Measurements from ENCODE around the gene TDRD12.

TDRD12 gene

GRCh38 chr19:32868206-32868950 is 148.8 kb downstream of the TDRD12 start:
- no peak for DNase-seq (ENCODE audit: low read depth)

DNA sequence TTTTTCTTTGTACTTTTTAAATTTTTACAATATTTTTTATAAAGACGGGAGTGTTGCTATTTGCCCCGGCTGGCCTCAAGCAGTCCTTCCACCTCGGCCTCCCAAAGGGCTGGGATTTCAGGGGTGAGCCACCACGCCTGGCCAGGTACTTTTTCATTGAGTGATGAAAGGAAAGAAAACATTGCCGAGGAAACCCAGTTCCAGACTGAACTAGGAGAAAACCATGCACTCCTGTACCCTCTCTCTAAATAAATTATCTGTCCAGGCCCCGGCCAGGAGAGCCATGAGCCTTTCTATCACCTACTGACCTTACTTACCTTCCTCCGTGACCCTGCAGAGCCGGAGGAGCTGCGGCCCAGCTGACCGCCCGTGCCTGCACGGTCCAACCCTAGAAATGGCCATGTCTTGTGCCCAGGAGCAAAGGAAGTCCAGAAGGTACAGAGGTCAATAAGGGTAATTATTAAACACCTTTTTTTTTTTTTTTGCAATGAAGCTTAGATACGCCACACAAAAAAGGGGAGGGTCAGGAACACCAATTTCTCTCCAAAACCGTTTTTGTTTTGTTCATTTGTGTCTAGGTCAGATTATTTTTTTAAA is 149.9 kb downstream of the TDRD12 start, which contains the start of gene SLC7A9:
SLC7A9 (minus strand) TSS at position 399 of the 597 bp plus-strand sequence. CDS start 1,233 bp downstream, outside the sequence.
- DNase-seq (ENCODE audit: low read depth), result no peak

DNA sequence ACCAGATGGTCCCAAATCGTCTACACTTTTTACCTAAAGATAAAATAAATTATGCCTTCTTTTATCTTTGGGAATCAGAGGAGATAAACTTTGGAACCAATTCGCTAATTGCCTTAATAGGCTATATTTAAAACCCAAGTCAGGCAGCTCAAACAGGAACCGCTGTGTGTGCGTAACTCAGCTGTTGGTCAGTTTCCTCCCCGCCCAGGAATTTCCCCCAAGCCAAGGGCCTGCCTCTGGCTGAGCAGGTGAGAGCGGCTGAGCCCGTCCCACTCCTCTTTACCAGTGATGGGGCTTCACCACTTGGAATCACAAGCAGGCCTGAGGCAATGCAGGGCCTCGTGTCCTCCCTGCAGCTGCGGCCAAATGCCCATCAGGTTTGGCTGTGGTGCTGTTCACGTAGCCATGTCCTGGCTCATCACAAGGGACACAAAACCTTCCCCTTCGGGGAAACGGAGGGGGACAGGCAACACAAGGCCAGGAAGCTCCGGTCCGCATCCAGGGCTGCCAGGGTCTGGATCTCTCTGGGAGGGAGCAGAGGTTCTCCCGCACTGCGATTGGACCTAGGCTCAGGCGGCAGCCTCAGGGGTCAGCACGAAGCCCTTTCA is 150.5 kb downstream of the TDRD12 start:
- no peak for DNase-seq (ENCODE audit: low read depth)

DNA sequence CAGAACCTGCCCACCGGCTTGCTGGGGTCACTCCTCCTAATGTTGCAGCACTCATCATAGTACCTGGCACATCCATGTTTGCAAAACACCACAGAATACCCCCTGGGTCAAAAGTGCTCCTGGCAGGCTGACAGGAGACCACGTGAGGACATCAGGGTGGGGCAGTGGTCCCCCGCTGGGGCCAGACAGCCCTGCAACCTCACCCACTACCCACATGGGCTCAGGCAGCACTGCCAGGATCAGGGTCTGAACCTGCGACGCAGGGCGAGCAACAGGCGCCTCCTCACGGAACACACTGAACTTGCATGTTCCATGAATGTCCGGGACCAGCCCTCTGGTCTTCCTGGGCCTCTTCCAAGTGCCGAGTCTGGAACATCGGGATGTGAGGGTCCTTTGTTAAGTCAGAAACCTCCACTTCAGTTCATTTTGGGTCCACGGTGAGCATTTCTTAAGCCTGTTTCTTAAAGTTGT is 151.4 kb downstream of the TDRD12 start:
- no peak for DNase-seq (ENCODE audit: low read depth)

DNA sequence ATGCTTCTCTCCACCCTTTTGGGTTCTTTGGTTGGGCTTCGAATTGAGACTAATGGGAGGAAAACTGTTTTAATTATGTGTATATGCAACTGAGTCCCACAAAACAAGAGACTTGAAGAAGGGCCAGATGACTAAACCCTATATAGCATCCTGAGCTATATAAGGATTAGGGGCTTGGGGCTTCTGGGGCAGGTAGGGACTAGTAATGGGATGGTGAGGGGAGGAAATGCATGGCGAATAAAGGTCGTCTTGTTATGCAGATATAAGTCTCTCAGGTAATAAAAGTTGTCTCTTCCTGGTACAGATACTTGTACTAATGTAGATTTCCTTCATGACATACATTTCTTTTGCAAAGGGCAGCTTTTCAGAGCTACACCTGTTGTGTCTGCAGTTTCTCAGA is 152.8 kb downstream of the TDRD12 start:
- no peak for DNase-seq (ENCODE audit: low read depth)

- no peak for DNase-seq (ENCODE audit: low read depth)
Measured at GRCh38 chr19:32873247-32873959, 153.8 kb downstream of the TDRD12 start.

GRCh38 chr19:32874605-32875004 is 155.0 kb downstream of the TDRD12 start:
- DNase-seq (ENCODE audit: low read depth), result no peak

- DNase-seq (ENCODE audit: low read depth), result no peak
Measured at GRCh38 chr19:32875428-32875827, 155.9 kb downstream of the TDRD12 start.

DNA sequence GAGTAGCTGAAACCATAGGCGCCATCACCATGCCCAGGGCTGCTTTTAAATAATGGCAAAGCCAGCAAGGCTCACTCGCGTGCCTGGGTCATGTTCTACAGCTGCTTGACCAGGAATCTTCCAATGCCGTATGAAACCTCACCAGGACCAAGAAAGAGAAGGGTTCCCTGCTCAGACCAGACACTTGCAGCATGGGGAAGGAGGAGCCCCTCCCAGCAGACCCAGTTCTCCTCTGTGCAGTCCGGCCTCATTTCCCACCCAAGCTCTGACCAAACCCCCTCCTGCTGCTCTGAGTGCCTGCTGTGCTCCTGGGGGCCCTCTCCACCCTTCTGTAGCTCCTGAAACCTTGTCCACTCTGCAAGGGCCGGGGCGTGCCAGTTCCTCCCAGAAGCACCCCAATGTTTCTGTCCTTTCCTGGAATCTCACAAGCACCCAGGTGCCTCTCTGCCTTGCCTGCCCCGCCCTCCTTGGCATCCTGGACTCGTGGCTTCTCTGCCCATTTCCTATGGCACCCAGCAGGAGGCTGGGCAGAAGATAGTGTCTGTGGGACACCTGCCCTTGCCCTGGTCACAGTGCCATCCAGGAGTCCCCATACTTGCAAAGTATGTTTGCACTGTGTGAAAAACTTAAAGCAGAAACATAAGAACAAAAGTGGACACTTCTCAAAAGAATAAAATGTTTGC is 156.8 kb downstream of the TDRD12 start:
- DNase-seq (ENCODE audit: low read depth), result no peak

DNA sequence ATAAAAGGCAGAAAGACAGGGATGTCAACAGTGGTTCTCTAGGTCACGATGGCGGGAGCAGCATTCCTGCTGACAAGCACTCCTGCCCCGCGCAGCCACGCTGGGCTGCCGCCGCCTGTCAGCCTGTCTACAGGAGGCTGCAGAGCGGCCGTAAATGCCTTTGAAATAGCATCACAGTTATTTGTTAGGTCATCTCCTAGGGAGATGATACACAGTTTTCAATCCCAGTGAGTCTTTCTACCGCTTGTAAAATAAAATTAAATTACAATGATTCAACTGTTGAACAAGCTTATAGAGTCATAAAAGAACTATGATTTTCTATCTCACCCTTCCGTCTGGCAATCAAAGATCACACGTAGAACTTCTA is 157.3 kb downstream of the TDRD12 start:
- DNase-seq (ENCODE audit: low read depth), result peak; percentile 57
